ENCODE data around the gene SNRNP48. TPM values are rescaled to one million over a fixed set of nuclear protein-coding genes. Genes with fewer than 3 reads are reported as not detected.

Gene SNRNP48
- total RNA-seq, 4 donors from 2014 or later: 5.3 to 11.6 (median 8.7) TPM

DNA sequence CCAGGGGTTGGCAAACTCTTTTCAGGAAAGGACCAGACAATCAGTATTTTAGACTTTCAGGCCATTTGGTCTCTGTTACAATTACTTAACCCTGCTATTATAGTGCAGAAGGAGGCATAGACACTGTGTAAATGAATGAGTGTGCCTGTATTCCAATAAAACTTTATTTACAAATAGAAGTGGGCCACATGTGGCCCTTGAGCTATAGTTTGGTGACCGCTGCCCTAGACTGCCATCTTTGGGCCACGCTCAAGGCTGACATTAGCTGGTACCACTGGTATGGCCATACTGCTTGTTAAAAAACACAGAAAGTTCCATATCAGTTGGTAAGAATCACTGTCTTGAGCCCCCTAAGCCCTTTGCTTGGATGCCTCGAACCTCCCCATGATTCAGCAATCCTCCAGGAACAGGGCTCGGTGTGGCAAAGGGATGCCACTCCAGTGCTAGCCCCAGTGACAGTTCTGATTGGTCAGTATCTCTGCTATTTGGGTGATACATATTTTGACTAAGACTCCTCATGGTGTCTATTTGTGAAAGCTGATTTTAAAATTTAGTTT lies 23.3 kb upstream of the SNRNP48 start:
- no peak for DNase-seq
- WGBS, 2 donors: 83 to 86% methylated on average over 4 of the region's 4 CpGs
- TF ChIP-seq, protein P1, sequence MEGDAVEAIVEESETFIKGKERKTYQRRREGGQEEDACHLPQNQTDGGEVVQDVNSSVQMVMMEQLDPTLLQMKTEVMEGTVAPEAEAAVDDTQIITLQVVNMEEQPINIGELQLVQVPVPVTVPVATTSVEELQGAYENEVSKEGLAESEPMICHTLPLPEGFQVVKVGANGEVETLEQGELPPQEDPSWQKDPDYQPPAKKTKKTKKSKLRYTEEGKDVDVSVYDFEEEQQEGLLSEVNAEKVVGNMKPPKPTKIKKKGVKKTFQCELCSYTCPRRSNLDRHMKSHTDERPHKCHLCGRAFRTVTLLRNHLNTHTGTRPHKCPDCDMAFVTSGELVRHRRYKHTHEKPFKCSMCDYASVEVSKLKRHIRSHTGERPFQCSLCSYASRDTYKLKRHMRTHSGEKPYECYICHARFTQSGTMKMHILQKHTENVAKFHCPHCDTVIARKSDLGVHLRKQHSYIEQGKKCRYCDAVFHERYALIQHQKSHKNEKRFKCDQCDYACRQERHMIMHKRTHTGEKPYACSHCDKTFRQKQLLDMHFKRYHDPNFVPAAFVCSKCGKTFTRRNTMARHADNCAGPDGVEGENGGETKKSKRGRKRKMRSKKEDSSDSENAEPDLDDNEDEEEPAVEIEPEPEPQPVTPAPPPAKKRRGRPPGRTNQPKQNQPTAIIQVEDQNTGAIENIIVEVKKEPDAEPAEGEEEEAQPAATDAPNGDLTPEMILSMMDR (IDR thresholded peaks at IDR 0.05): no peak
- TF ChIP-seq POLR2A (IDR thresholded peaks at IDR 0.05): no peak
- Histone ChIP-seq H3K27ac (no peak overlapping the region), H3K4me3 (no peak overlapping the region), H3K4me1 (peaks cover 0 to 2% (median 0%) of the 10 kb centered on the region in 3 donors), H3K9me3 (no peaks in the 10 kb centered on the region), H3K36me3 (peaks cover 0 to 100% (median 47%) of the 10 kb centered on the region in 3 donors), H3K27me3 (peaks cover 0 to 10% (median 0%) of the 10 kb centered on the region in 4 donors)
- intact Hi-C loops (cut with DNase I): no loop called here

DNA sequence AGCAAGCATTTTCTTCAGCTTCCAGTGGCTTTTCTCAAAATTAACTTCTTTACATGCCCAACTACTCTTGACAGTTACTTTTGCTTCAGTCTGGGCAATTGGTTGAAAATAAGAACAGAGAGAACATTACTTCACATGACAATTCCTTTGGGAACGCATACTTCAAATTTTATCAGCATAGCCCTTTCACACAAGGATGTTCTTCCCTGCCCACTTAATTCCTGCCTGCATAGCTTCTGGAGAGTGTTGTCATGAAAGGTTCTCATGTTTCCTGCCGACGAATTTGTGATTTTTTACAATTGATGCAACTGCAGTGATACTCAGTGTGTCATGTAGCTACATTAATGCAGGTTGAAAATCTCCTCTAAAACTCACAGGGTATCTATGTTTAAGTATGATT lies 22.0 kb upstream of the SNRNP48 start:
- peaks cover 0 to 10% (median 0%) of the 10 kb centered on the region in 4 donors for H3K27me3 ChIP-seq
- no peaks in the 10 kb centered on the region for H3K9me3 ChIP-seq
- H3K4me3 ChIP-seq: no peak overlapping the region
- DNase-seq: no peak
- no peak for TF ChIP-seq POLR2A (IDR thresholded peaks at IDR 0.05)
- TF ChIP-seq, protein P1 (IDR thresholded peaks at IDR 0.05): no peak
- peaks cover 0 to 100% (median 42%) of the 10 kb centered on the region in 3 donors for H3K36me3 ChIP-seq
- 76 to 84% methylated on average over 3 of the region's 3 CpGs for WGBS, 2 donors
- H3K27ac ChIP-seq: no peak overlapping the region
- no peaks in the 10 kb centered on the region for H3K4me1 ChIP-seq
- intact Hi-C loops (cut with DNase I): no loop called here

DNA sequence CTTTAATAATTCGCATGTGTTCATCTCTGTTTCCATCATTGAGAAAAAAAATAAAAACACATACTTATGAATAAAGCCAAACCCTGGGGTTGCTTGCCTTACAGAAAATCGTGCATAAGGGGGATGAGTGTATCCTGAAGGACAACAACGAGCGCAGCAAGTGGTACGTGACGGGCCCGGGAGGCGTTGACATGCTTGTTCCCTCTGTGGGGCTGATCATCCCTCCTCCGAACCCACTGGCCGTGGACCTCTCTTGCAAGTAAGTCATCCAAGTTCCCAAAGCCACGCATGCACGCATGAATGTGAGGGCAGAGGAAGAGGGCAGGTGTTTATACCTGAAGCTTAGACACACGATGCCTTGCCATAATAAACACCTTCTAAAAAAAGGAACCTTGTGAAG lies 20.9 kb upstream of the SNRNP48 start:
- TF ChIP-seq POLR2A (IDR thresholded peaks at IDR 0.05): no peak
- TF ChIP-seq, protein P1 (IDR thresholded peaks at IDR 0.05): no peak
- Histone ChIP-seq H3K4me1 (no peaks in the 10 kb centered on the region), H3K4me3 (no peak overlapping the region), H3K27ac (no peak overlapping the region), H3K27me3 (peaks cover 0 to 10% (median 0%) of the 10 kb centered on the region in 4 donors), H3K36me3 (peaks cover 0 to 100% (median 38%) of the 10 kb centered on the region in 3 donors), H3K9me3 (no peaks in the 10 kb centered on the region)
- DNase-seq: no peak
- intact Hi-C loops (cut with DNase I): no loop called here
- 92 to 93% methylated on average over 13 of the region's 13 CpGs for WGBS, 2 donors

DNA sequence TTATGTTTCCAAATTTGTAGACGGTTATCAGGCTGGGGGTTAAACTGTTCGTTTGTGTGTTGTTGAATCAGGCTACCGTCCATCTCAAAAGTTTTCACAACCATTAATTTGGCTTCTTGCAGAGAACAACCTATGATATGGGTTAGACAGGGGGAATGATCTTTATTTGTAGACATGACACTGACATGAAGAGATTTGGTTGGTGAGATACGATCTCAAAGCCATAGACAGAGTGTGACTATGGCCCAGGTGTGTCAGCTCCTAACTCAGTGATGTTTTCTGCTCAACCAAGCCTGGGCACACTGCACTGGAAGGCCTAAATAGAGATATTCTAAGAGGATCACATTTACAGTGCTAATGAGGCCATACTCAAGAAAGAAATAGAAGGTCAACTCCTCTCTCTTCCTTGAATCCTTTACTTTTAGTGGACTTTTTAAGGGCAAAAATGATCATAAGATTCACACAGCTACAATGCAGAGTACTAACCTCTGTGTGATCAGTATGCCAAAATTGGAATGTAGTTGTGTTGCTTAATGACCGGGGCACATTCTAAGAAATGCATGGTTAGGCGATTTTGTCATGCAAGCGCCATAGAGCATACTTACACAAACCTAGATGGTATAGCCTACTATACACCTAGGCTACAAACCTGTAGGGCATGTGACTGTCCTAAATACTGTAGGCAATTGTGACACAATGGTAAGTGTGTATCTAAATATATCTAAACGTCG lies 17.6 kb upstream of the SNRNP48 start:
- H3K27me3 ChIP-seq: no peaks in the 10 kb centered on the region
- H3K36me3 ChIP-seq: peaks cover 4 to 100% (median 29%) of the 10 kb centered on the region in 3 donors
- no peaks in the 10 kb centered on the region for H3K9me3 ChIP-seq
- no peak for TF ChIP-seq POLR2A (IDR thresholded peaks at IDR 0.05)
- TF ChIP-seq, protein P1 (IDR thresholded peaks at IDR 0.05): no peak
- no peak overlapping the region for H3K27ac ChIP-seq
- H3K4me1 ChIP-seq: no peaks in the 10 kb centered on the region
- 83 to 89% methylated on average over 9 of the region's 9 CpGs for WGBS, 2 donors
- H3K4me3 ChIP-seq: no peak overlapping the region
- intact Hi-C loops (cut with DNase I): no loop called here
- DNase-seq: no peak

DNA sequence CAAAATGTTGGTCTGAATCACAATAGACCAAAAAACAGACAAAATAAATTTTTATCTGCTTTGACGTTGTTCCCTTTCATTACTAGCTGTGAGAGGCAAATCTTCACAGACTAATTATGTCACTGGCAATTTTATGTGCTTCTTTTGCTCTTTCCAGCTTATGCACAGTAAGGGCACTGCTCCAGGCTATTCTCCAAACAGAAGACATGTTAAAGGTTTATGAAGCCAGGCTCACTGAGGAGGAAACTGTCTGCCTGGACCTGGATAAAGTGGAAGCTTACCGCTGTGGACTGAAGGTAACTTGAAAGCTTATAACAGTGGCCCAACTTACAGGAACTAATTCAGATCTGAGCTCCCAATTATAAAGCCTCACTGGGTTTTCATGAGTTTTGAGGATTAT lies 15.5 kb upstream of the SNRNP48 start:
- Histone ChIP-seq H3K27me3 (no peaks in the 10 kb centered on the region), H3K9me3 (no peaks in the 10 kb centered on the region), H3K27ac (no peak overlapping the region), H3K4me1 (no peaks in the 10 kb centered on the region), H3K4me3 (no peak overlapping the region), H3K36me3 (peaks cover 6 to 100% (median 12%) of the 10 kb centered on the region in 3 donors)
- TF ChIP-seq POLR2A (IDR thresholded peaks at IDR 0.05): no peak
- TF ChIP-seq, protein P1 (IDR thresholded peaks at IDR 0.05): no peak
- intact Hi-C loops (cut with DNase I): no loop called here
- no peak for DNase-seq
- WGBS, 2 donors: 80 to 82% methylated on average over 2 of the region's 2 CpGs

Data from esophagus squamous epithelium (tissue), 5 donors.